22Rv1 (cell line): ENCODE data around the gene SSU72.
"Not testable (repeated sequence)": the region's sequence is repeated elsewhere in the genome, so short reads cannot be mapped to it uniquely, and the experiment has no call there.

ENCODE experiments used
- ZFX ChIP-seq: fragments of 450-650 bp; IDR thresholded peaks from 2 replicates; pipeline ENCODE4 v1.6.1; 2017; ENCODE audit warnings: antibody characterized with exemption, borderline replicate concordance
- TF ChIP-seq, protein P1 (sequence below): fragments of 450-650 bp; IDR thresholded peaks from 2 replicates; pipeline ENCODE4 v1.5.1; 2017; ENCODE audit warnings: mild to moderate bottlenecking

DNA sequence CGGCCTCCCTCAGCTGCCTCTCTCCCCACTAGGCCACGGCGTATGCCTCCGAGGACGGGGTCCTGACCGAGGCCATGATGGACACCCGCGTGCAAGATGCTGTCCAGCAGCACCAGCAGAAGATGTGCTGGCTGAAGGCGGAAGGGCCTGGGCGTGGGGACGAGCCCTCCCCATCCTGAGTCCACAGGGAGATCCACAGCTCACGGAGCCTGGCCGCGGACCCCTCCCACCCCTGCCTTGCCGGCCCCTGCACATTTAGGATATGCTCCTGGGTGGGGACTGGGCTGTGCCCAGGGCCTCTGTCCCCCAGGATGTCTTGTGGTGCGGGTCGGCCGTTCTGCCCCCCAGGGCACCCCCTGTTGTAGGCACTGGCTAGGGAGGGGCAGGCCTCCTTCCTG, 40.8 kb downstream of the SSU72 start:
- TF ChIP-seq, protein P1, sequence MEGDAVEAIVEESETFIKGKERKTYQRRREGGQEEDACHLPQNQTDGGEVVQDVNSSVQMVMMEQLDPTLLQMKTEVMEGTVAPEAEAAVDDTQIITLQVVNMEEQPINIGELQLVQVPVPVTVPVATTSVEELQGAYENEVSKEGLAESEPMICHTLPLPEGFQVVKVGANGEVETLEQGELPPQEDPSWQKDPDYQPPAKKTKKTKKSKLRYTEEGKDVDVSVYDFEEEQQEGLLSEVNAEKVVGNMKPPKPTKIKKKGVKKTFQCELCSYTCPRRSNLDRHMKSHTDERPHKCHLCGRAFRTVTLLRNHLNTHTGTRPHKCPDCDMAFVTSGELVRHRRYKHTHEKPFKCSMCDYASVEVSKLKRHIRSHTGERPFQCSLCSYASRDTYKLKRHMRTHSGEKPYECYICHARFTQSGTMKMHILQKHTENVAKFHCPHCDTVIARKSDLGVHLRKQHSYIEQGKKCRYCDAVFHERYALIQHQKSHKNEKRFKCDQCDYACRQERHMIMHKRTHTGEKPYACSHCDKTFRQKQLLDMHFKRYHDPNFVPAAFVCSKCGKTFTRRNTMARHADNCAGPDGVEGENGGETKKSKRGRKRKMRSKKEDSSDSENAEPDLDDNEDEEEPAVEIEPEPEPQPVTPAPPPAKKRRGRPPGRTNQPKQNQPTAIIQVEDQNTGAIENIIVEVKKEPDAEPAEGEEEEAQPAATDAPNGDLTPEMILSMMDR, result not testable (repeated sequence)
- not testable (repeated sequence) for TF ChIP-seq ZFX
